Astrocyte (in vitro differentiated cells and primary cell): ENCODE data around the gene RASGRF2. TPM values are rescaled to one million over a fixed set of nuclear protein-coding genes. Genes with fewer than 3 reads are reported as not detected.
A peak's percentile ranks its signal among the peaks of the same experiment; 100 is the strongest.

Source experiments
- DNase-seq: peaks from one replicate; pipeline ENCODE4 v3.0.0-alpha.2; 2010; ENCODE audit warnings: low read depth
- FAIRE-seq: peaks from 2 replicates; lab custom pipeline; 2011; peaks lifted over from hg19 to GRCh38; lab: Jason Lieb, UNC
- H2AFZ ChIP-seq: 2 replicates; pipeline ENCODE4 v1.6.0; 2012; ENCODE audit warnings: low read depth, low read length, inconsistent platforms
- H3K27ac ChIP-seq: 2 replicates; pipeline ENCODE4 v1.5.1; 2011; ENCODE audit warnings: low read depth, low read length, inconsistent platforms
- H3K27me3 ChIP-seq: 2 replicates; pipeline ENCODE4 v1.6.0; 2011; ENCODE audit warnings: low read length, inconsistent platforms; ENCODE audit not compliant: insufficient read depth
- H3K36me3 ChIP-seq: 2 replicates; pipeline ENCODE4 v1.5.1; 2011; ENCODE audit warnings: low read length, inconsistent platforms; ENCODE audit not compliant: insufficient read depth
- H3K4me1 ChIP-seq: 2 replicates; pipeline ENCODE4 v1.5.1; 2011; ENCODE audit warnings: low read length, inconsistent platforms; ENCODE audit not compliant: insufficient read depth
- H3K4me2 ChIP-seq: 2 replicates; pipeline ENCODE4 v1.6.0; 2012; ENCODE audit warnings: low read length, inconsistent platforms
- H3K4me3 ChIP-seq: 2 replicates; pipeline ENCODE4 v1.5.1; 2011; ENCODE audit warnings: low read depth, mild to moderate bottlenecking, low read length, inconsistent platforms; ENCODE audit not compliant: insufficient read depth
- H3K79me2 ChIP-seq: 2 replicates; pipeline ENCODE4 v1.6.0; 2012; ENCODE audit warnings: mild to moderate bottlenecking, low read length, inconsistent platforms; ENCODE audit not compliant: insufficient read depth
- H3K9ac ChIP-seq: 2 replicates; pipeline ENCODE4 v1.6.0; 2012; ENCODE audit warnings: mild to moderate bottlenecking, low read length, inconsistent platforms
- H3K9me3 ChIP-seq: 2 replicates; pipeline ENCODE4 v1.5.1; 2012; ENCODE audit warnings: low read depth, mild to moderate bottlenecking, low read length, inconsistent platforms; ENCODE audit not compliant: insufficient read depth
- H4K20me1 ChIP-seq: 2 replicates; pipeline ENCODE4 v1.6.0; 2012; ENCODE audit warnings: low read length, inconsistent platforms; ENCODE audit not compliant: insufficient read depth
- H3K27ac Mint-ChIP-seq: one replicate; pipeline ENCODE4 v1.8.0; 2021; ENCODE audit warnings: mild to moderate bottlenecking, mixed read lengths; ENCODE audit not compliant: unreplicated experiment
- H3K27me3 Mint-ChIP-seq: one replicate; pipeline ENCODE4 v1.8.0; 2021; ENCODE audit warnings: low read depth, mixed read lengths; ENCODE audit not compliant: unreplicated experiment
- H3K36me3 Mint-ChIP-seq: one replicate; pipeline ENCODE4 v1.8.0; 2021; ENCODE audit warnings: low read depth, mixed read lengths; ENCODE audit not compliant: unreplicated experiment
- H3K4me1 Mint-ChIP-seq: one replicate; pipeline ENCODE4 v1.8.0; 2021; ENCODE audit warnings: low read depth, mixed read lengths; ENCODE audit not compliant: unreplicated experiment
- H3K4me3 Mint-ChIP-seq: one replicate; pipeline ENCODE4 v1.8.0; 2021; ENCODE audit warnings: mild to moderate bottlenecking, moderate library complexity, mixed read lengths; ENCODE audit not compliant: unreplicated experiment
- H3K9me3 Mint-ChIP-seq: one replicate; pipeline ENCODE4 v1.8.0; 2021; ENCODE audit warnings: mild to moderate bottlenecking, mixed read lengths; ENCODE audit not compliant: unreplicated experiment
- EZH2 ChIP-seq: IDR thresholded peaks from 2 replicates; pipeline ENCODE4 v1.6.1; 2012; ENCODE audit warnings: mild to moderate bottlenecking, low read length, inconsistent platforms; ENCODE audit not compliant: insufficient read depth
- total RNA-seq: library from RNA; stranded (reverse); gene quantifications from 2 replicates; pipeline ENCODE4 v1.2.1, GENCODE V29; 2021
- TF ChIP-seq, protein P1 (sequence below): IDR thresholded peaks from 2 replicates; pipeline ENCODE4 v1.5.1; 2011; ENCODE audit warnings: low read depth, mild to moderate bottlenecking, inconsistent platforms, low read length, moderate library complexity; ENCODE audit not compliant: insufficient read depth

Gene RASGRF2
- total RNA-seq, 1 donor from 2014 or later: 8.0 TPM

GRCh38 chr5:80975065-80975464 is 14.9 kb downstream of the RASGRF2 start:
- Mint-ChIP-seq H3K4me1 (peaks cover 3% of the 10 kb centered on the region), H3K36me3 (peaks cover 2% of the 10 kb centered on the region), H3K27me3 (no peaks in the 10 kb centered on the region), H3K9me3 (no peaks in the 10 kb centered on the region), H3K4me3 (no peak overlapping the region), H3K27ac (no peak overlapping the region)
- H3K9ac ChIP-seq: no peak overlapping the region
- H3K27ac ChIP-seq: no peak overlapping the region
- no peaks in the 10 kb centered on the region for H3K9me3 ChIP-seq
- H2AFZ ChIP-seq: no peak overlapping the region
- H4K20me1 ChIP-seq: no peaks in the 10 kb centered on the region
- no peaks in the 10 kb centered on the region for H3K36me3 ChIP-seq
- H3K27me3 ChIP-seq: no peaks in the 10 kb centered on the region
- FAIRE-seq (no peak), DNase-seq (peak; percentile 35)
- H3K4me2 ChIP-seq: peak overlapping the region; percentile 7
- peaks cover 6% of the 10 kb centered on the region for H3K79me2 ChIP-seq
- H3K4me1 ChIP-seq: no peaks in the 10 kb centered on the region
- H3K4me3 ChIP-seq: no peak overlapping the region
- no peak for TF ChIP-seq EZH2
- TF ChIP-seq, protein P1, sequence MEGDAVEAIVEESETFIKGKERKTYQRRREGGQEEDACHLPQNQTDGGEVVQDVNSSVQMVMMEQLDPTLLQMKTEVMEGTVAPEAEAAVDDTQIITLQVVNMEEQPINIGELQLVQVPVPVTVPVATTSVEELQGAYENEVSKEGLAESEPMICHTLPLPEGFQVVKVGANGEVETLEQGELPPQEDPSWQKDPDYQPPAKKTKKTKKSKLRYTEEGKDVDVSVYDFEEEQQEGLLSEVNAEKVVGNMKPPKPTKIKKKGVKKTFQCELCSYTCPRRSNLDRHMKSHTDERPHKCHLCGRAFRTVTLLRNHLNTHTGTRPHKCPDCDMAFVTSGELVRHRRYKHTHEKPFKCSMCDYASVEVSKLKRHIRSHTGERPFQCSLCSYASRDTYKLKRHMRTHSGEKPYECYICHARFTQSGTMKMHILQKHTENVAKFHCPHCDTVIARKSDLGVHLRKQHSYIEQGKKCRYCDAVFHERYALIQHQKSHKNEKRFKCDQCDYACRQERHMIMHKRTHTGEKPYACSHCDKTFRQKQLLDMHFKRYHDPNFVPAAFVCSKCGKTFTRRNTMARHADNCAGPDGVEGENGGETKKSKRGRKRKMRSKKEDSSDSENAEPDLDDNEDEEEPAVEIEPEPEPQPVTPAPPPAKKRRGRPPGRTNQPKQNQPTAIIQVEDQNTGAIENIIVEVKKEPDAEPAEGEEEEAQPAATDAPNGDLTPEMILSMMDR: no peak

- H3K9me3 ChIP-seq: no peaks in the 10 kb centered on the region
- DNase-seq (no peak), FAIRE-seq (no peak)
- peaks cover 6% of the 10 kb centered on the region for H4K20me1 ChIP-seq
- H3K4me2 ChIP-seq: no peak overlapping the region
- no peak overlapping the region for H3K4me3 ChIP-seq
- H3K36me3 Mint-ChIP-seq: peaks cover 2% of the 10 kb centered on the region
- H3K27me3 Mint-ChIP-seq: no peaks in the 10 kb centered on the region
- no peak for TF ChIP-seq EZH2
- TF ChIP-seq, protein P1: no peak
- no peak overlapping the region for H3K9ac ChIP-seq
- no peak overlapping the region for H3K27ac ChIP-seq
- H3K4me1 ChIP-seq: no peaks in the 10 kb centered on the region
- H3K4me1 Mint-ChIP-seq: peaks cover 3% of the 10 kb centered on the region
- H3K27ac Mint-ChIP-seq: no peak overlapping the region
- no peak overlapping the region for H2AFZ ChIP-seq
- no peaks in the 10 kb centered on the region for H3K27me3 ChIP-seq
- no peaks in the 10 kb centered on the region for H3K9me3 Mint-ChIP-seq
- no peaks in the 10 kb centered on the region for H3K79me2 ChIP-seq
- H3K36me3 ChIP-seq: no peaks in the 10 kb centered on the region
- no peak overlapping the region for H3K4me3 Mint-ChIP-seq
Observed at GRCh38 chr5:80976985-80977384, 16.8 kb downstream of the RASGRF2 start.

GRCh38 chr5:80977764-80978163 is 17.6 kb downstream of the RASGRF2 start:
- Histone ChIP-seq H3K27me3 (no peaks in the 10 kb centered on the region), H4K20me1 (peaks cover 6% of the 10 kb centered on the region), H3K79me2 (no peaks in the 10 kb centered on the region), H3K4me3 (no peak overlapping the region), H3K4me1 (no peaks in the 10 kb centered on the region), H3K9me3 (no peaks in the 10 kb centered on the region), H3K9ac (no peak overlapping the region), H3K36me3 (no peaks in the 10 kb centered on the region), H3K4me2 (no peak overlapping the region), H2AFZ (no peak overlapping the region), H3K27ac (no peak overlapping the region)
- Mint-ChIP-seq H3K27ac (no peak overlapping the region), H3K4me3 (no peak overlapping the region), H3K27me3 (no peaks in the 10 kb centered on the region), H3K4me1 (peaks cover 3% of the 10 kb centered on the region), H3K9me3 (no peaks in the 10 kb centered on the region), H3K36me3 (peaks cover 2% of the 10 kb centered on the region)
- peak; percentile 51 for DNase-seq
- TF ChIP-seq EZH2: no peak
- TF ChIP-seq, protein P1: no peak
- no peak for FAIRE-seq
